GM19395 (cell line): ENCODE measurements around the gene CMTM2.
"Not testable (repeated sequence)": the region's sequence is repeated elsewhere in the genome, so short reads cannot be mapped to it uniquely, and the experiment has no call there.

Source experiments
- ATAC-seq: cut with Tn5 transposase; IDR thresholded peaks from one replicate; pipeline ENCODE4 v1.9.1; 2021; ENCODE audit warnings: mild to moderate bottlenecking, moderate library complexity; ENCODE audit not compliant: unreplicated experiment

The CMTM2 gene

GRCh38 chr16:66552286-66553177 lies 26.7 kb upstream of the CMTM2 start, which contains the start of gene CKLF:
CKLF (plus strand) TSS chr16:66552576; CDS start chr16:66552716, 140 bp downstream.
- ATAC-seq: peak; percentile 64

- no peak for ATAC-seq
Measured at GRCh38 chr16:66553223-66553622, 26.0 kb upstream of the CMTM2 start.

- no peak for ATAC-seq
Measured at GRCh38 chr16:66554021-66554420, 25.2 kb upstream of the CMTM2 start.

GRCh38 chr16:66554495-66554894 lies 24.8 kb upstream of the CMTM2 start:
- no peak for ATAC-seq

- ATAC-seq: no peak
Measured at GRCh38 chr16:66560107-66560506, 19.2 kb upstream of the CMTM2 start.

- no peak for ATAC-seq
Measured at GRCh38 chr16:66561381-66562080, 17.7 kb upstream of the CMTM2 start.

GRCh38 chr16:66562409-66562808 lies 16.9 kb upstream of the CMTM2 start:
- ATAC-seq: no peak

GRCh38 chr16:66562986-66563385 lies 16.3 kb upstream of the CMTM2 start:
- ATAC-seq: no peak

- no peak for ATAC-seq
Measured at GRCh38 chr16:66563574-66564334, 15.5 kb upstream of the CMTM2 start.

GRCh38 chr16:66566051-66566901 lies 13.0 kb upstream of the CMTM2 start, which contains the start of gene CMTM1:
CMTM1 (plus strand) TSS chr16:66566439; CDS start chr16:66566514, 75 bp downstream.
- no peak for ATAC-seq

GRCh38 chr16:66567270-66567669 lies 12.0 kb upstream of the CMTM2 start:
- ATAC-seq: not testable (repeated sequence)

GRCh38 chr16:66568355-66568754 lies 10.9 kb upstream of the CMTM2 start:
- no peak for ATAC-seq

GRCh38 chr16:66569131-66569530 lies 10.1 kb upstream of the CMTM2 start:
- ATAC-seq: no peak

- ATAC-seq: no peak
Measured at GRCh38 chr16:66569827-66570405, 9.3 kb upstream of the CMTM2 start.

- ATAC-seq: no peak
Measured at GRCh38 chr16:66572356-66572755, 6.9 kb upstream of the CMTM2 start.

- ATAC-seq: no peak
Measured at GRCh38 chr16:66574081-66574480, 5.2 kb upstream of the CMTM2 start.

GRCh38 chr16:66574531-66574930 lies 4.7 kb upstream of the CMTM2 start:
- no peak for ATAC-seq

GRCh38 chr16:66575060-66575459 lies 4.2 kb upstream of the CMTM2 start:
- no peak for ATAC-seq

- no peak for ATAC-seq
Measured at GRCh38 chr16:66576296-66576695, 3.0 kb upstream of the CMTM2 start.
